ENCODE results near the gene TMPRSS6. TPM values are rescaled to one million over a fixed set of nuclear protein-coding genes. Genes with fewer than 3 reads are reported as not detected.
A peak's percentile ranks its signal among the peaks of the same experiment; 100 is the strongest.

Gene TMPRSS6
- total and polyA plus RNA-seq, 2 of the 13 experiments (the other 11 are each of a cell fraction or from before 2014, with no cell fraction given), result 4.2 to 4.8 TPM

- no peaks in the 10 kb centered on the region for H3K36me3 ChIP-seq (replicated peaks in 1 of 2; ENCODE audit: control insufficient read depth in 1 of 2, insufficient read depth in 2 of 2, low read length in 2 of 2)
- intact Hi-C loops (cut with micrococcal nuclease; ENCODE audit: unreplicated experiment), result no loop called here
- H4K20me1 ChIP-seq (ENCODE audit: insufficient read depth, low read length), result no peaks in the 10 kb centered on the region
- WGBS (ENCODE audit: low lambda C conversion rate), result 35% methylated on average over 6 of the region's 6 CpGs
- no peaks in the 10 kb centered on the region for H3K79me2 ChIP-seq (ENCODE audit: insufficient read depth, low read length)
- ChIA-PET POLR2A (no interaction called here), CTCF (ENCODE audit: low intra/inter-chr PET ratio, low total read pairs) (no interaction called here)
- H3K4me2 ChIP-seq (ENCODE audit: low read depth, low read length), result no peak overlapping the region
- DNase-seq (ENCODE audit: low spot score) (no peak), ATAC-seq (no peak), FAIRE-seq (no peak)
- BruUV-seq (replicated peaks), result no TSS peak
- H3K9ac ChIP-seq (ENCODE audit: insufficient read depth, low read depth, low read length), result no peak overlapping the region
- H3K4me1 ChIP-seq (ENCODE audit: insufficient read depth, low read length), result peaks cover 64% of the 10 kb centered on the region
- H3K27ac ChIP-seq (ENCODE audit: extremely low read length, insufficient read depth, low read length), result no peak overlapping the region
- in situ Hi-C loops (cut with HindIII; ENCODE audit: extremely low pct_ligation_motif_present, low pct_unique_long_range_greater_than_20kb), result no loop called here
- peaks cover 0 to 13% of the 10 kb centered on the region in 2 experiments; a peak in 2 of 5 replicates for H3K27me3 ChIP-seq (ENCODE audit: control insufficient read depth in 1 of 2, insufficient read depth in 2 of 2, low read length in 2 of 2)
- no peak overlapping the region for H2AFZ ChIP-seq (ENCODE audit: low read length)
- no peak overlapping the region for H3K4me3 ChIP-seq (replicated peaks in 1 of 3; ENCODE audit: insufficient read depth in 1 of 3, low read depth in 2 of 3, low read length in 3 of 3)
- TF ChIP-seq ETV5 (CRISPR knock-in tag; IDR thresholded peaks at IDR 0.05; ENCODE audit: borderline replicate concordance), result no peak
- TF ChIP-seq ZNF350 (CRISPR knock-in tag; IDR thresholded peaks at IDR 0.05; ENCODE audit: borderline replicate concordance, low read depth), result no peak
- no peak for TF ChIP-seq ZNF205 (CRISPR knock-in tag; IDR thresholded peaks at IDR 0.05)
- TF ChIP-seq DZIP1 (CRISPR knock-in tag; IDR thresholded peaks at IDR 0.05), result no peak
- no peaks in the 10 kb centered on the region for H3K9me3 ChIP-seq (ENCODE audit: low read length)
Measured at GRCh38 chr22:37048133-37048532, 61.4 kb downstream of the TMPRSS6 start.

DNA sequence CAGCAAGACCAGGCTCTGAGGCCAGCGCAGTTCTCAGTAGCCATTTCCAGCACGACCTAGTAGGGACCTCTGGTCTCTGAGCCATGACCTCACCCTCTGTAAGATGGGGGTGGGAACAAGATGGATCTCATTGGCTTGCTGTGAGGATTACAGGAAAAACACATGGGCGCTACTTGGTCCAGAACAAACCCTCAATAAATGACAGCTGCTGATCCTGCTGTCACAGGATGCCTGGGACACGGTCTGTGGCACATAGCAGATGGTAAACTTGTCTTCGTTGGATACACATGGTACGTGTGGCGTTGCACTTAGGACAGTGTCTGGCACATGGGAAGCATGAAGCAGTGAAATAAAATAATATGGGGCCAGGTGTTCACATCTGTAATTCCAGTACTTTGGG is 62.5 kb downstream of the TMPRSS6 start:
- Histone ChIP-seq H3K4me2 (ENCODE audit: low read depth, low read length) (no peak overlapping the region), H4K20me1 (ENCODE audit: insufficient read depth, low read length) (no peaks in the 10 kb centered on the region), H3K27ac (ENCODE audit: extremely low read length, insufficient read depth, low read length) (no peak overlapping the region), H2AFZ (ENCODE audit: low read length) (no peak overlapping the region), H3K79me2 (ENCODE audit: insufficient read depth, low read length) (no peaks in the 10 kb centered on the region), H3K27me3 (ENCODE audit: control insufficient read depth in 1 of 2, insufficient read depth in 2 of 2, low read length in 2 of 2) (peaks cover 0 to 13% of the 10 kb centered on the region in 2 experiments; a peak in 2 of 5 replicates), H3K4me3 (replicated peaks in 1 of 3; ENCODE audit: insufficient read depth in 1 of 3, low read depth in 2 of 3, low read length in 3 of 3) (no peak overlapping the region), H3K36me3 (replicated peaks in 1 of 2; ENCODE audit: control insufficient read depth in 1 of 2, insufficient read depth in 2 of 2, low read length in 2 of 2) (no peaks in the 10 kb centered on the region), H3K9me3 (ENCODE audit: low read length) (no peaks in the 10 kb centered on the region), H3K9ac (ENCODE audit: insufficient read depth, low read depth, low read length) (no peak overlapping the region), H3K4me1 (ENCODE audit: insufficient read depth, low read length) (peaks cover 64% of the 10 kb centered on the region)
- CTCF ChIA-PET (ENCODE audit: low intra/inter-chr PET ratio, low total read pairs), result interaction anchor here (1.7 kb wide), 1 partner anchor 30 kb away, joined by 4 read pairs; no protein-coding TSS in a partner anchor
- no peak for FAIRE-seq
- no peak for ATAC-seq
- POLR2A ChIA-PET, result interaction anchor here (5.0 to 7.9 kb wide), 3 partner anchors 15 to 32 kb away, joined by 37 to 227 read pairs (median 141); partner anchors contain the start of genes MPST and TST
- in situ Hi-C loops (cut with HindIII; ENCODE audit: extremely low pct_ligation_motif_present, low pct_unique_long_range_greater_than_20kb), result no loop called here
- intact Hi-C loops (cut with micrococcal nuclease; ENCODE audit: unreplicated experiment), result no loop called here
- no peak for DNase-seq (ENCODE audit: low spot score)
- BruUV-seq (replicated peaks), result no TSS peak
- WGBS (ENCODE audit: low lambda C conversion rate), result 69% methylated on average over 6 of the region's 7 CpGs
- no peak for TF ChIP-seq ZNF451 (CRISPR knock-in tag; IDR thresholded peaks at IDR 0.05)
- no peak for TF ChIP-seq SKIL (CRISPR knock-in tag; IDR thresholded peaks at IDR 0.05; ENCODE audit: borderline replicate concordance)
- no peak for TF ChIP-seq POLR2AphosphoS5 (IDR thresholded peaks at IDR 0.05; ENCODE audit: low read depth, low read length)
- TF ChIP-seq SAP130 (CRISPR knock-in tag; IDR thresholded peaks at IDR 0.05; ENCODE audit: low read depth), result peak; percentile 24; the same call in 1 of the 2 replicates
- TF ChIP-seq HINFP (CRISPR knock-in tag; IDR thresholded peaks at IDR 0.05; ENCODE audit: low read depth), result no peak
- TF ChIP-seq ZNF589 (CRISPR knock-in tag; conservative IDR thresholded peaks at IDR 0.05), result no peak
